ENCODE measurements around the gene ILDR2. TPM values are rescaled to one million over a fixed set of nuclear protein-coding genes. Genes with fewer than 3 reads are reported as not detected.

ILDR2 gene
- total RNA-seq, 1 experiment from 2014 or later = not detected

DNA sequence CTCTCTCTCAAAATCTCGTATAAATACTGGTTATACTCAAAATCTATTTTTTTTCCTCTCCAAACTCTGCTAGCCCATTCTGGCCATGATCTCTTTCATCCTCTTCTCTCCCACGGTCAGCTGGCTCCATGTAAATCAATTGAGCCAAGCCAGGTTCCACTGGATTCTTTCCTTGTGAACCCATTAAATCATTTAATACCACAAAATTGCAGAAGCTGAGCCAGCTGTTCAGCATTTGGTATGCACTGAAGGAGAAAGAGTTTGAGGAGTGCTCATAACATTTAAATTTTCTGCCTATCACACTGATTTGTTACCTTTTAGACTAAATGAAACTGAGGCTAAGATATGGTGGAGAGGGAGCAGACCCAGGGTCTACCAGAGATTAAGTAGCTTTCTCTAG lies 70.2 kb downstream of the ILDR2 start:
- Histone ChIP-seq H3K4me3 (ENCODE audit: low read depth, low read length, poor library complexity, severe bottlenecking) (no peak overlapping the region), H3K4me1 (ENCODE audit: insufficient read depth, low read length, poor library complexity, severe bottlenecking) (no peaks in the 10 kb centered on the region), H3K27me3 (replicated peaks; ENCODE audit: insufficient read depth, low read depth, low read length, poor library complexity) (peaks cover 20% of the 10 kb centered on the region), H3K36me3 (ENCODE audit: insufficient read depth, low read length, poor library complexity, severe bottlenecking) (no peaks in the 10 kb centered on the region), H3K9me3 (ENCODE audit: low read depth, low read length, poor library complexity, severe bottlenecking) (no peaks in the 10 kb centered on the region), H3K27ac (ENCODE audit: low read depth, low read length, poor library complexity, severe bottlenecking) (no peak overlapping the region)
- BruUV-seq (replicated peaks) = no TSS peak
- DNase-seq (ENCODE audit: low spot score) = no peak
- intact Hi-C loops (cut with micrococcal nuclease; ENCODE audit: unreplicated experiment) = no loop called here
- ChIA-PET CTCF (no interaction called here), POLR2A (ENCODE audit: low non-redundant PET) (no interaction called here)
- TF ChIP-seq, protein P1, sequence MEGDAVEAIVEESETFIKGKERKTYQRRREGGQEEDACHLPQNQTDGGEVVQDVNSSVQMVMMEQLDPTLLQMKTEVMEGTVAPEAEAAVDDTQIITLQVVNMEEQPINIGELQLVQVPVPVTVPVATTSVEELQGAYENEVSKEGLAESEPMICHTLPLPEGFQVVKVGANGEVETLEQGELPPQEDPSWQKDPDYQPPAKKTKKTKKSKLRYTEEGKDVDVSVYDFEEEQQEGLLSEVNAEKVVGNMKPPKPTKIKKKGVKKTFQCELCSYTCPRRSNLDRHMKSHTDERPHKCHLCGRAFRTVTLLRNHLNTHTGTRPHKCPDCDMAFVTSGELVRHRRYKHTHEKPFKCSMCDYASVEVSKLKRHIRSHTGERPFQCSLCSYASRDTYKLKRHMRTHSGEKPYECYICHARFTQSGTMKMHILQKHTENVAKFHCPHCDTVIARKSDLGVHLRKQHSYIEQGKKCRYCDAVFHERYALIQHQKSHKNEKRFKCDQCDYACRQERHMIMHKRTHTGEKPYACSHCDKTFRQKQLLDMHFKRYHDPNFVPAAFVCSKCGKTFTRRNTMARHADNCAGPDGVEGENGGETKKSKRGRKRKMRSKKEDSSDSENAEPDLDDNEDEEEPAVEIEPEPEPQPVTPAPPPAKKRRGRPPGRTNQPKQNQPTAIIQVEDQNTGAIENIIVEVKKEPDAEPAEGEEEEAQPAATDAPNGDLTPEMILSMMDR (conservative IDR thresholded peaks at IDR 0.05; ENCODE audit: low read depth, low read length) = no peak
- TF ChIP-seq EZH2 (IDR thresholded peaks at IDR 0.05; ENCODE audit: borderline replicate concordance, low read depth, low read length, poor library complexity, severe bottlenecking) = no peak

DNA sequence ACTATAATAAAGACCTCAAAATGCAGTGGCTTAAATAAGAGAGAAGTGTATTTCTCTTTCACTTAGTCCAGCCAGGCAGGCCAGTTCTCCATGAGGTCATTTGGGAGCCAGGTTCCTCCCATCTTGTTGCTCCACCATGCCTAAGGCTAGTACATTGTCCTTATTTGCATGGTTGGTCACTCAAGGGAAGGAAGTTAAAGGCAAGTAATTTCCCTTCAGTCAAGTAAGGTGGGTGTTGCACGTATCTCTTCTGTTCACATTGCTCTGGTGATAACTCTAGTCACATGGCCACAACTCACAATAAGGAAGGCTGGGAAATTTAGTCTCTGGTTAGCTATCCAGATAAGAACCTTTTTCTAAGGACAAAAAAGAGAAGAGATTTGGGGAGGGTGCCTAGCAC lies 72.1 kb downstream of the ILDR2 start:
- ChIA-PET CTCF (no interaction called here), POLR2A (ENCODE audit: low non-redundant PET) (no interaction called here)
- intact Hi-C loops (cut with micrococcal nuclease; ENCODE audit: unreplicated experiment) = no loop called here
- TF ChIP-seq EZH2 (IDR thresholded peaks at IDR 0.05; ENCODE audit: borderline replicate concordance, low read depth, low read length, poor library complexity, severe bottlenecking) = no peak
- TF ChIP-seq, protein P1 (conservative IDR thresholded peaks at IDR 0.05; ENCODE audit: low read depth, low read length) = no peak
- DNase-seq (ENCODE audit: low spot score) = no peak
- no peaks in the 10 kb centered on the region for H3K4me1 ChIP-seq (ENCODE audit: insufficient read depth, low read length, poor library complexity, severe bottlenecking)
- H3K36me3 ChIP-seq (ENCODE audit: insufficient read depth, low read length, poor library complexity, severe bottlenecking) = no peaks in the 10 kb centered on the region
- no peak overlapping the region for H3K27ac ChIP-seq (ENCODE audit: low read depth, low read length, poor library complexity, severe bottlenecking)
- no peaks in the 10 kb centered on the region for H3K9me3 ChIP-seq (ENCODE audit: low read depth, low read length, poor library complexity, severe bottlenecking)
- no peak overlapping the region for H3K4me3 ChIP-seq (ENCODE audit: low read depth, low read length, poor library complexity, severe bottlenecking)
- peaks cover 15% of the 10 kb centered on the region for H3K27me3 ChIP-seq (replicated peaks; ENCODE audit: insufficient read depth, low read depth, low read length, poor library complexity)
- no TSS peak for BruUV-seq (replicated peaks)

GRCh38 chr1:166902279-166902678 lies 73.1 kb downstream of the ILDR2 start:
- H3K36me3 ChIP-seq (ENCODE audit: insufficient read depth, low read length, poor library complexity, severe bottlenecking) = no peaks in the 10 kb centered on the region
- no peak overlapping the region for H3K27ac ChIP-seq (ENCODE audit: low read depth, low read length, poor library complexity, severe bottlenecking)
- H3K9me3 ChIP-seq (ENCODE audit: low read depth, low read length, poor library complexity, severe bottlenecking) = no peaks in the 10 kb centered on the region
- BruUV-seq (replicated peaks) = no TSS peak
- intact Hi-C loops (cut with micrococcal nuclease; ENCODE audit: unreplicated experiment) = no loop called here
- H3K27me3 ChIP-seq (replicated peaks; ENCODE audit: insufficient read depth, low read depth, low read length, poor library complexity) = peaks cover 15% of the 10 kb centered on the region
- H3K4me3 ChIP-seq (ENCODE audit: low read depth, low read length, poor library complexity, severe bottlenecking) = no peak overlapping the region
- DNase-seq (ENCODE audit: low spot score) = peak; percentile 31
- H3K4me1 ChIP-seq (ENCODE audit: insufficient read depth, low read length, poor library complexity, severe bottlenecking) = no peaks in the 10 kb centered on the region
- ChIA-PET POLR2A (ENCODE audit: low non-redundant PET) (no interaction called here), CTCF (interaction anchor here (1.0 kb wide), 1 partner anchor 157 kb away, joined by 3 read pairs; no protein-coding TSS in a partner anchor)
- TF ChIP-seq EZH2 (IDR thresholded peaks at IDR 0.05; ENCODE audit: borderline replicate concordance, low read depth, low read length, poor library complexity, severe bottlenecking) = no peak
- TF ChIP-seq, protein P1 (conservative IDR thresholded peaks at IDR 0.05; ENCODE audit: low read depth, low read length) = no peak

All from A673 (cell line).